ENCODE results near the gene NRXN3.

NRXN3 gene

DNA sequence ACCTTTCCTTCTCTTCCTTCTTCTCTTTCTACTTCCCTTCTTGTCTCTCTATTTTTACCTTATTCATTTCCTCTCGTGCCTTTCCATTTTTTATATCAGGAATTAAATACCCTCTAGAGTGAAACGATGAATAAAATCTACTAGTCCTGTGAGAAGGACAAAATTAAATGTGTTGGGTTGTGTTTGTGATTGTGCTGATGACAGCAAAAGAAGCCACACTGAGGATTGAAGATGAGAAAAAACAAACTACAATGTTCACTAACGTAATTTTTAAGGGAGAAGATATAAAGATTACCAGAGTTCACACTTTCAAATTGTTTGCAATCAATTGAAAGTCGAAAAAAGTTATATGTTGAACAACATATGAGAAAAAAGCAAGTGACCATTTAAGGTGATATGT is 1029.0 kb downstream of the NRXN3 start:
- Histone ChIP-seq H3K36me3 (ENCODE audit: control insufficient read depth, insufficient read depth, low read length) (no peaks in the 10 kb centered on the region), H3K4me3 (replicated peaks; ENCODE audit: low read depth, low read length) (no peak overlapping the region), H3K27me3 (replicated peaks; ENCODE audit: control insufficient read depth, insufficient read depth, low read length) (no peaks in the 10 kb centered on the region)
- TF ChIP-seq, protein P1, sequence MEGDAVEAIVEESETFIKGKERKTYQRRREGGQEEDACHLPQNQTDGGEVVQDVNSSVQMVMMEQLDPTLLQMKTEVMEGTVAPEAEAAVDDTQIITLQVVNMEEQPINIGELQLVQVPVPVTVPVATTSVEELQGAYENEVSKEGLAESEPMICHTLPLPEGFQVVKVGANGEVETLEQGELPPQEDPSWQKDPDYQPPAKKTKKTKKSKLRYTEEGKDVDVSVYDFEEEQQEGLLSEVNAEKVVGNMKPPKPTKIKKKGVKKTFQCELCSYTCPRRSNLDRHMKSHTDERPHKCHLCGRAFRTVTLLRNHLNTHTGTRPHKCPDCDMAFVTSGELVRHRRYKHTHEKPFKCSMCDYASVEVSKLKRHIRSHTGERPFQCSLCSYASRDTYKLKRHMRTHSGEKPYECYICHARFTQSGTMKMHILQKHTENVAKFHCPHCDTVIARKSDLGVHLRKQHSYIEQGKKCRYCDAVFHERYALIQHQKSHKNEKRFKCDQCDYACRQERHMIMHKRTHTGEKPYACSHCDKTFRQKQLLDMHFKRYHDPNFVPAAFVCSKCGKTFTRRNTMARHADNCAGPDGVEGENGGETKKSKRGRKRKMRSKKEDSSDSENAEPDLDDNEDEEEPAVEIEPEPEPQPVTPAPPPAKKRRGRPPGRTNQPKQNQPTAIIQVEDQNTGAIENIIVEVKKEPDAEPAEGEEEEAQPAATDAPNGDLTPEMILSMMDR (IDR thresholded peaks at IDR 0.05; ENCODE audit: insufficient read depth, low read length, poor library complexity, severe bottlenecking), result no peak
- no peak for DNase-seq (ENCODE audit: extremely low read depth, insufficient read length)

DNA sequence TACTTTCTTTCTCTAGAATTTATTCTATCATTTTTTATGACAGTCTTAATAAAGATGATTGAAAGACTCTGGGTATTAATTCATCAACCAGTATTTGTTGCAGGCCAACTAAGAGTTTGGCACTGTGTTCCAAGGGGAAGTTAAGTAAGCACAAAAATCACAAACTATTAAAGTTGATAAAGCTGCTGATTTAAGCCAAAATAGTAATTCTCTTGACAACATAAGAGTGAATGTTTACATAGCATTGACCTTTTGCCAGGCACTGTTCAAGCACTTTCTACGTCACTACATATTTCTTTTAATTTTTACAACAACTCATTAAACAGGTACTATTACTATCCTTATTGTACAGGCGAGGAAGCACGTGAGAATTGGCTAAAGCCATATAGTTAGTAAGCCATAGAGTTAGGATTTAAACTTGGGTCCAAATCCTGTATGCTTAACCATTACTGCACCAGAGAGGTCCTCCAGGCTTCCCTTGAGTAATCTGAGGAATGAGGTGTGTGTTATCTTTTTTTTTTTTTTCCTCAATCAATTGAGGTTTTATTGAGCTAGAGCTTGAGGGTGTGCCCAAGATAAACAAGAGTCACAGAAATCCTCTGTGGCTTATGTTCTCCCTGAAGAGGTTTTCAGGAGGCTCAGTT is 1031.5 kb downstream of the NRXN3 start:
- H3K27me3 ChIP-seq (replicated peaks; ENCODE audit: control insufficient read depth, insufficient read depth, low read length), result no peaks in the 10 kb centered on the region
- H3K4me3 ChIP-seq (replicated peaks; ENCODE audit: low read depth, low read length), result no peak overlapping the region
- TF ChIP-seq, protein P1 (IDR thresholded peaks at IDR 0.05; ENCODE audit: insufficient read depth, low read length, poor library complexity, severe bottlenecking), result no peak
- H3K36me3 ChIP-seq (ENCODE audit: control insufficient read depth, insufficient read depth, low read length), result no peaks in the 10 kb centered on the region
- DNase-seq (ENCODE audit: extremely low read depth, insufficient read length), result no peak

DNA sequence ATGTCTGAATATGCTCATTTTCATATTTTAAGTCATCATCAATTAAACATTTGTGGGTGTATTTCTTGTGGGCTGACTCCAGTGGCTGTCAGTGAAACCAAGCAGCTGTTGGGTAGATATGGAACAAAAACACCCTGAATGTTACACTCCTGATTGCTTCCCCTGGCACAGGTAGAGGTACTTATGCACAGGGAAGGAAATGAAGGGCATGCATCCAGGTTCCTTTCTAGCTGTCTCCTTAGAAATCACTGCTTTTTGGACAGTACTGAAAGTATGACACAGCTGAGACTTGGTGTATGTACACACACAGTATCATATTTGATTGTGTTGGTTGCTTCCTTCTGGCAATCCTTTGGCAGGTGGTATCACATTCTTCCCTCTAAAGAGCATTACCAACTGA is 1034.4 kb downstream of the NRXN3 start:
- no peaks in the 10 kb centered on the region for H3K36me3 ChIP-seq (ENCODE audit: control insufficient read depth, insufficient read depth, low read length)

DNA sequence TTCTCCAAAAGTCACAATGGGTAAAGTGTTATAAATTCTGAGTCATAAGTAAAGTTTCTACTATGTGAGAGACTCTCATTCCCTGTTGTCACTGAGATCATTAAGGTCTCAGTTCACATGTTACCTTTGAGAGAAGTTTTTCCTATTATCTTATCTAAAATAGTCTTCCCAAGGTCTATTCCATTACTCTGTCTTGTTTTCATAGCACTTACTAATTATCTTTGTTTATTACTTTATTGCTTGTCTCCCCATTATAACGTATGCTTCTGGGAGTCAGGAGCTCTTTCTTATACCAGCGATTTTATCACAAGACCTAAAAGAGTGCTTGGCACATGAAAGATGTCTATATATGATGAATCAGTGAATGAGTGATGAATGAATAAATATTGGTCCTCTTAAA is 1039.2 kb downstream of the NRXN3 start:
- no peaks in the 10 kb centered on the region for H3K36me3 ChIP-seq (ENCODE audit: control insufficient read depth, insufficient read depth, low read length)
- no peaks in the 10 kb centered on the region for H3K27me3 ChIP-seq (replicated peaks; ENCODE audit: control insufficient read depth, insufficient read depth, low read length)
- no peak for DNase-seq (ENCODE audit: extremely low read depth, insufficient read length)
- H3K4me3 ChIP-seq (replicated peaks; ENCODE audit: low read depth, low read length), result no peak overlapping the region
- TF ChIP-seq, protein P1 (IDR thresholded peaks at IDR 0.05; ENCODE audit: insufficient read depth, low read length, poor library complexity, severe bottlenecking), result no peak

More for the DNA sequence above, 1034.4 kb downstream of the NRXN3 start:
- no peaks in the 10 kb centered on the region for H3K27me3 ChIP-seq (replicated peaks; ENCODE audit: control insufficient read depth, insufficient read depth, low read length)
- H3K4me3 ChIP-seq (replicated peaks; ENCODE audit: low read depth, low read length), result no peak overlapping the region
- TF ChIP-seq, protein P1 (IDR thresholded peaks at IDR 0.05; ENCODE audit: insufficient read depth, low read length, poor library complexity, severe bottlenecking), result no peak
- DNase-seq (ENCODE audit: extremely low read depth, insufficient read length), result no peak

DNA sequence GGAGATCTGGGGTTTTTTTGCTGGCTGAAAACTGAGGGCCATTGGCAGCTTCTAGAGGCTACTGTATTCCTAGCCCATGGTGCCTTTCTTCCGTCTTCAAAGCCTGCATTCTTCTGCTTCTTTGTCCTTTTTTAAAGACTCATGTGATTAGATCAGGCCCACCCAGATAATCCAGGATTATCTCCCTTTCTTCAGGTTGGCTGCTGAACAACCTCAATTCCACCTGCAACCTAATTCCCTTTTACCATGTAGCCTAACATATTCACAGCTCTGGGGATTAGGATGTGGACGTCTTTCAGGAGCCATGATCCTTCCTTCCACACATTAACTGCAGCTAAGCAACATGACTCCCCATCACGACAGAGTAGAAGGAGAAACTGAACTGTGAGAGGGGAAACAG is 1055.6 kb downstream of the NRXN3 start:
- Histone ChIP-seq H3K36me3 (ENCODE audit: control insufficient read depth, insufficient read depth, low read length) (no peaks in the 10 kb centered on the region), H3K27me3 (replicated peaks; ENCODE audit: control insufficient read depth, insufficient read depth, low read length) (no peaks in the 10 kb centered on the region), H3K4me3 (replicated peaks; ENCODE audit: low read depth, low read length) (no peak overlapping the region)
- no peak for DNase-seq (ENCODE audit: extremely low read depth, insufficient read length)
- TF ChIP-seq, protein P1 (IDR thresholded peaks at IDR 0.05; ENCODE audit: insufficient read depth, low read length, poor library complexity, severe bottlenecking), result no peak

Measured in GM06990 (cell line).